BLaER1 treated with 17β-estradiol and CSF1 and Interleukin-3, amounts not matched to agents 10 nM and 100 nM (cell line): ENCODE measurements around the gene CREB3L2.

Experiments
- H3K27ac ChIP-seq, 11 experiments: shearing (Covaris generic); formaldehyde crosslinking; 2 replicates each; pipeline ENCODE4 v1.8.1; 2022
- H3K27me3 ChIP-seq, 11 experiments: shearing (Covaris generic); formaldehyde crosslinking; 2 replicates each; pipeline ENCODE4 v1.8.1; 2022
- H3K36me3 ChIP-seq, 11 experiments: shearing (Covaris generic); formaldehyde crosslinking; 2 replicates each; pipeline ENCODE4 v1.8.1; 2022
- H3K4me1 ChIP-seq, 10 experiments: shearing (Covaris generic); formaldehyde crosslinking; 2 replicates each; pipeline ENCODE4 v1.8.1; 2022
- H3K4me2 ChIP-seq, 11 experiments: shearing (Covaris generic); formaldehyde crosslinking; 2 replicates each; pipeline ENCODE4 v1.8.1; 2022
- H3K4me3 ChIP-seq, 10 experiments: shearing (Covaris generic); formaldehyde crosslinking; 2 replicates each; pipeline ENCODE4 v1.8.1; 2022
- H3K9ac ChIP-seq, 11 experiments: shearing (Covaris generic); formaldehyde crosslinking; 2 replicates each; pipeline ENCODE4 v1.8.1; 2022
- H3K9me3 ChIP-seq, 11 experiments: shearing (Covaris generic); formaldehyde crosslinking; replicated peaks in 1 of 11; 2 replicates each; pipeline ENCODE4 v1.8.1; 2022
- H4K20me1 ChIP-seq, 11 experiments: shearing (Covaris generic); formaldehyde crosslinking; 2 replicates each; pipeline ENCODE4 v1.8.1; 2022
- Cebpa-rat ChIP-seq, 11 experiments: shearing (Covaris generic); IDR thresholded peaks; 2 replicates each; pipeline ENCODE4 v1.8.1; 2022

The CREB3L2 gene

GRCh38 chr7:138004046-138004445 is 2.2 kb upstream of the CREB3L2 start:
- Histone ChIP-seq H4K20me1 (peaks cover 0 to 7% (median 0%) of the 10 kb centered on the region in 11 experiments; a peak in 5 of 22 replicates), H3K9ac (no peak overlapping the region), H3K27ac (no peak overlapping the region), H3K4me3 (no peak overlapping the region), H3K4me1 (peaks cover 11 to 19% (median 15%) of the 10 kb centered on the region in 10 experiments), H3K9me3 (no peaks in the 10 kb centered on the region), H3K27me3 (no peaks in the 10 kb centered on the region), H3K36me3 (no peaks in the 10 kb centered on the region), H3K4me2 (no peak overlapping the region)
- no peak for TF ChIP-seq Cebpa-rat (IDR thresholded peaks at IDR 0.05)

GRCh38 chr7:138002828-138003189 is 923 bp upstream of the CREB3L2 start:
- Histone ChIP-seq H3K4me2 (peak overlapping the region in 8 of 11 experiments; percentile 26 to 58 (median 38); a peak in 15 of 22 replicates), H3K9me3 (no peaks in the 10 kb centered on the region), H3K9ac (no peak overlapping the region), H3K27ac (no peak overlapping the region), H4K20me1 (peaks cover 0 to 7% (median 0%) of the 10 kb centered on the region in 11 experiments; a peak in 5 of 22 replicates), H3K27me3 (no peaks in the 10 kb centered on the region), H3K4me1 (peaks cover 11 to 28% (median 18%) of the 10 kb centered on the region in 10 experiments), H3K4me3 (peak overlapping the region in 2 of 10 experiments; percentile 24 to 86; a peak in 3 of 20 replicates), H3K36me3 (peaks cover 0 to 5% (median 0%) of the 10 kb centered on the region in 11 experiments; a peak in 1 of 22 replicates)
- no peak for TF ChIP-seq Cebpa-rat (IDR thresholded peaks at IDR 0.05)

- Histone ChIP-seq H3K36me3 (peaks cover 0 to 5% (median 0%) of the 10 kb centered on the region in 11 experiments; a peak in 2 of 22 replicates), H3K4me1 (peaks cover 11 to 28% (median 18%) of the 10 kb centered on the region in 10 experiments), H3K27me3 (no peaks in the 10 kb centered on the region), H3K27ac (peak overlapping the region in 10 of 11 experiments; percentile 63 to 84 (median 77); a peak in 19 of 22 replicates), H3K9me3 (no peaks in the 10 kb centered on the region), H3K9ac (peak overlapping the region; percentile 79 to 90 (median 84); a peak in 21 of 22 replicates), H3K4me3 (peak overlapping the region; percentile 76 to 98 (median 91)), H3K4me2 (peak overlapping the region; percentile 33 to 95 (median 82); a peak in 19 of 22 replicates), H4K20me1 (peaks cover 0 to 7% (median 0%) of the 10 kb centered on the region in 11 experiments; a peak in 5 of 22 replicates)
- no peak for TF ChIP-seq Cebpa-rat (IDR thresholded peaks at IDR 0.05)
Measured at GRCh38 chr7:138002096-138002827, 376 bp upstream of the CREB3L2 start.

GRCh38 chr7:138000081-138000701 is 1.7 kb downstream of the CREB3L2 start:
- TF ChIP-seq Cebpa-rat (IDR thresholded peaks at IDR 0.05) = no peak
- Histone ChIP-seq H3K27ac (peak overlapping the region in 9 of 11 experiments; percentile 9 to 76 (median 35); a peak in 9 of 22 replicates), H3K4me1 (peaks cover 24 to 45% (median 34%) of the 10 kb centered on the region in 10 experiments), H4K20me1 (peaks cover 0 to 7% (median 0%) of the 10 kb centered on the region in 11 experiments; a peak in 5 of 22 replicates), H3K27me3 (no peaks in the 10 kb centered on the region), H3K4me2 (peak overlapping the region; percentile 78 to 95 (median 89)), H3K4me3 (peak overlapping the region; percentile 76 to 98 (median 91); a peak in 19 of 20 replicates), H3K36me3 (peaks cover 0 to 8% (median 0%) of the 10 kb centered on the region in 11 experiments; a peak in 3 of 22 replicates), H3K9me3 (peaks cover 0 to 4% (median 0%) of the 10 kb centered on the region in 11 experiments; a peak in 2 of 22 replicates), H3K9ac (peak overlapping the region; percentile 79 to 90 (median 84); a peak in 21 of 22 replicates)

- peak overlapping the region; percentile 76 to 98 (median 91); a peak in 16 of 20 replicates for H3K4me3 ChIP-seq
- H3K27me3 ChIP-seq = no peaks in the 10 kb centered on the region
- peak overlapping the region; percentile 11 to 90 (median 84); a peak in 15 of 22 replicates for H3K9ac ChIP-seq
- peaks cover 0 to 7% (median 0%) of the 10 kb centered on the region in 11 experiments; a peak in 3 of 22 replicates for H3K9me3 ChIP-seq
- peaks cover 24 to 45% (median 34%) of the 10 kb centered on the region in 10 experiments for H3K4me1 ChIP-seq
- no peak for TF ChIP-seq Cebpa-rat (IDR thresholded peaks at IDR 0.05)
- peaks cover 0 to 11% (median 0%) of the 10 kb centered on the region in 11 experiments; a peak in 4 of 22 replicates for H3K36me3 ChIP-seq
- peak overlapping the region; percentile 78 to 95 (median 89) for H3K4me2 ChIP-seq
- H4K20me1 ChIP-seq = peaks cover 0 to 7% (median 0%) of the 10 kb centered on the region in 11 experiments; a peak in 5 of 22 replicates
- peak overlapping the region in 6 of 11 experiments; percentile 9 to 76 (median 32); a peak in 5 of 22 replicates for H3K27ac ChIP-seq
Measured at GRCh38 chr7:137999496-138000080, 2.3 kb downstream of the CREB3L2 start.

GRCh38 chr7:137998250-137998649 is 3.6 kb downstream of the CREB3L2 start:
- Histone ChIP-seq H3K4me3 (no peak overlapping the region), H4K20me1 (peaks cover 0 to 7% (median 0%) of the 10 kb centered on the region in 11 experiments; a peak in 5 of 22 replicates)

GRCh38 chr7:137996871-137997270 is 5.0 kb downstream of the CREB3L2 start:
- H3K9me3 ChIP-seq = peaks cover 0 to 13% (median 6%) of the 10 kb centered on the region in 11 experiments; a peak in 8 of 22 replicates
- H3K9ac ChIP-seq = no peak overlapping the region
- H3K4me1 ChIP-seq = peaks cover 30 to 54% (median 46%) of the 10 kb centered on the region in 10 experiments

More at GRCh38 chr7:137998250-137998649, 3.6 kb downstream of the CREB3L2 start:
- Histone ChIP-seq H3K36me3 (peaks cover 0 to 11% (median 0%) of the 10 kb centered on the region in 11 experiments; a peak in 4 of 22 replicates), H3K9me3 (peaks cover 0 to 10% (median 0%) of the 10 kb centered on the region in 11 experiments; a peak in 4 of 22 replicates), H3K9ac (no peak overlapping the region), H3K4me1 (peaks cover 25 to 45% (median 36%) of the 10 kb centered on the region in 10 experiments), H3K4me2 (peak overlapping the region in 3 of 11 experiments; percentile 10 to 95 (median 32); a peak in 3 of 22 replicates), H3K27ac (no peak overlapping the region), H3K27me3 (no peaks in the 10 kb centered on the region)
- no peak for TF ChIP-seq Cebpa-rat (IDR thresholded peaks at IDR 0.05)

GRCh38 chr7:137996386-137996851 is 5.5 kb downstream of the CREB3L2 start:
- H3K9ac ChIP-seq = no peak overlapping the region
- peak overlapping the region; percentile 41 to 74 (median 61) for H3K4me2 ChIP-seq
- peaks cover 0 to 7% (median 0%) of the 10 kb centered on the region in 11 experiments; a peak in 5 of 22 replicates for H4K20me1 ChIP-seq
- peaks cover 30 to 54% (median 46%) of the 10 kb centered on the region in 10 experiments for H3K4me1 ChIP-seq
- 0 out of 22 replicates have a peak overlapping the region, but pooled peaks of 3 of the 11 experiments have one; percentile 3 to 29 (median 7) for H3K27ac ChIP-seq
- H3K36me3 ChIP-seq = peaks cover 0 to 11% (median 3%) of the 10 kb centered on the region in 11 experiments; a peak in 7 of 22 replicates
- H3K4me3 ChIP-seq = no peak overlapping the region; a peak in 1 of 20 replicates
- TF ChIP-seq Cebpa-rat (IDR thresholded peaks at IDR 0.05) = no peak
- H3K9me3 ChIP-seq = peaks cover 0 to 13% (median 6%) of the 10 kb centered on the region in 11 experiments; a peak in 8 of 22 replicates
- H3K27me3 ChIP-seq = no peaks in the 10 kb centered on the region

More at GRCh38 chr7:137996871-137997270, 5.0 kb downstream of the CREB3L2 start:
- no peak for TF ChIP-seq Cebpa-rat (IDR thresholded peaks at IDR 0.05)
- peaks cover 0 to 11% (median 3%) of the 10 kb centered on the region in 11 experiments; a peak in 7 of 22 replicates for H3K36me3 ChIP-seq
- peak overlapping the region; percentile 41 to 74 (median 61); a peak in 18 of 22 replicates for H3K4me2 ChIP-seq
- no peak overlapping the region for H3K4me3 ChIP-seq
- no peaks in the 10 kb centered on the region for H3K27me3 ChIP-seq
- no peak overlapping the region for H3K27ac ChIP-seq
- H4K20me1 ChIP-seq = peaks cover 0 to 7% (median 0%) of the 10 kb centered on the region in 11 experiments; a peak in 5 of 22 replicates
